SK-N-SH (cell line): ENCODE results near the gene ETS1. TPM values are rescaled to one million over a fixed set of nuclear protein-coding genes. Genes with fewer than 3 reads are reported as not detected.

Experiments
- CTCF ChIA-PET: fragments of 300-600, 350-600 bp; formaldehyde crosslinking; extraction: SDS; loops from one replicate; lab custom pipeline; 2021; lab: Yijun Ruan, JAX
- POLR2A ChIA-PET: fragments of 350-600 bp; sonication (Branson Sonifier 250); formaldehyde crosslinking; extraction: SDS; loops from one replicate; lab custom pipeline; 2020; ENCODE audit warnings: antibody characterized with exemption, inconsistent platforms; lab: Yijun Ruan, JAX
- DNase-seq: peaks from one replicate; pipeline ENCODE4 v3.0.0; 2012
- H2AFZ ChIP-seq: fragments of 200-600 bp; sonication (generic); 2 replicates; pipeline ENCODE4 v1.8.1; 2016; ENCODE audit warnings: antibody characterized with exemption, mild to moderate bottlenecking, low read depth
- H3F3A ChIP-seq: fragments of 200-600 bp; sonication (generic); replicated peaks from 2 replicates; pipeline ENCODE3; 2016; ENCODE audit warnings: antibody characterized with exemption, mild to moderate bottlenecking; ENCODE audit not compliant: insufficient read depth
- H3K27ac ChIP-seq, 2 experiments: fragments of 200-500 bp in 1 of 2; fragments of 200-600 bp in 1 of 2; sonication (Bioruptor generic) in 1 of 2; sonication (generic), shearing (Covaris generic) in 1 of 2; 2 replicates each; pipeline versions ENCODE4 v1.5.1 to v1.6.1; 2014 to 2016; ENCODE audit warnings: low read depth in 2 of 2, inconsistent platforms in 1 of 2, low read length in 1 of 2, mild to moderate bottlenecking in 1 of 2, mixed read lengths in 1 of 2
- H3K27me3 ChIP-seq: fragments of 200-600 bp; sonication (generic), shearing (Covaris generic); 2 replicates; pipeline ENCODE4 v1.6.1; 2016; ENCODE audit warnings: mixed run types; ENCODE audit not compliant: insufficient read depth
- H3K36me3 ChIP-seq, 2 experiments: fragments of 200-500 bp in 1 of 2; fragments of 200-600 bp in 1 of 2; sonication (Bioruptor generic) in 1 of 2; sonication (generic) in 1 of 2; replicated peaks in 1 of 2; 2 replicates each; pipeline versions ENCODE3 to v1.5.1; 2014 to 2016; ENCODE audit warnings: low read length in 1 of 2, mild to moderate bottlenecking in 1 of 2; ENCODE audit not compliant: insufficient read depth in 2 of 2, control insufficient read depth in 1 of 2
- H3K4me1 ChIP-seq, 2 experiments: fragments of 200-500 bp in 1 of 2; fragments of 200-600 bp in 1 of 2; sonication (Bioruptor generic) in 1 of 2; sonication (generic), shearing (Covaris generic) in 1 of 2; 2 replicates each; pipeline versions ENCODE4 v1.5.1 to v1.6.1; 2014 to 2016; ENCODE audit warnings: low read depth in 1 of 2, low read length in 1 of 2, mixed run types in 1 of 2; ENCODE audit not compliant: insufficient read depth in 2 of 2, control insufficient read depth in 1 of 2
- H3K4me2 ChIP-seq: fragments of 200-600 bp; sonication (generic), shearing (Covaris generic); 2 replicates; pipeline ENCODE4 v1.6.1; 2017; ENCODE audit warnings: mixed run types
- H3K4me3 ChIP-seq, 2 experiments: fragments of 200-500 bp in 1 of 2; fragments of 200-600 bp in 1 of 2; sonication (Bioruptor generic) in 1 of 2; sonication (generic), shearing (Covaris generic) in 1 of 2; 2 replicates each; pipeline versions ENCODE4 v1.5.1 to v1.8.1; 2014 to 2016; ENCODE audit warnings: low read depth in 2 of 2, inconsistent platforms in 1 of 2, low read length in 1 of 2, mild to moderate bottlenecking in 1 of 2, mixed read lengths in 1 of 2, moderate library complexity in 1 of 2
- H3K79me2 ChIP-seq: fragments of 200-600 bp; sonication (generic); 2 replicates; pipeline ENCODE4 v1.8.1; 2017; ENCODE audit warnings: mild to moderate bottlenecking; ENCODE audit not compliant: insufficient read depth
- H3K9ac ChIP-seq: fragments of 200-600 bp; sonication (generic); 2 replicates; pipeline ENCODE4 v1.6.1; 2017; ENCODE audit warnings: mixed run types
- H3K9me2 ChIP-seq: fragments of 200-600 bp; sonication (generic); 2 replicates; pipeline ENCODE4 v1.6.1; 2017; ENCODE audit warnings: mixed run types
- H3K9me3 ChIP-seq: fragments of 200-600 bp; sonication (generic); 2 replicates; pipeline ENCODE4 v1.6.1; 2017; ENCODE audit warnings: mixed run types, mild to moderate bottlenecking, moderate library complexity
- H4K20me1 ChIP-seq: fragments of 200-600 bp; sonication (generic); 2 replicates; pipeline ENCODE4 v1.6.1; 2017; ENCODE audit warnings: mild to moderate bottlenecking, mixed run types; ENCODE audit not compliant: insufficient read depth
- CHD2 ChIP-seq: fragments of 150-350 bp; IDR thresholded peaks from 2 replicates; pipeline ENCODE4 v1.6.1; 2018; ENCODE audit warnings: low read length; ENCODE audit not compliant: partially characterized antibody
- EZH2phosphoT487 ChIP-seq: fragments of 200-600 bp; sonication (generic); IDR thresholded peaks from 2 replicates; pipeline ENCODE4 v1.6.1; 2017; ENCODE audit warnings: low read depth, mixed run types, mild to moderate bottlenecking, antibody characterized with exemption, moderate library complexity, borderline replicate concordance
- FOSL2 ChIP-seq: IDR thresholded peaks from 2 replicates; pipeline ENCODE4 v1.4.0; 2012; ENCODE audit warnings: low read depth, mild to moderate bottlenecking, moderate library complexity, borderline replicate concordance
- FOXJ3 ChIP-seq: sonication (generic); formaldehyde crosslinking; IDR thresholded peaks from 2 replicates; pipeline ENCODE4 v1.5.1; 2020; ENCODE audit warnings: mild to moderate bottlenecking, missing genetic modification reagents
- FOXM1 ChIP-seq: IDR thresholded peaks from 2 replicates; pipeline ENCODE4 v1.4.0; 2012; ENCODE audit warnings: low read depth, mild to moderate bottlenecking
- JUND ChIP-seq: IDR thresholded peaks from 2 replicates; pipeline ENCODE4 v1.4.0; 2012
- MEF2A ChIP-seq: IDR thresholded peaks from 2 replicates; pipeline ENCODE4 v1.4.0; 2012; ENCODE audit warnings: low read depth, borderline replicate concordance
- NFIC ChIP-seq: IDR thresholded peaks from 2 replicates; pipeline ENCODE4 v1.4.0; 2012; ENCODE audit warnings: borderline replicate concordance
- RCOR1 ChIP-seq: fragments of 150-350 bp; IDR thresholded peaks from 2 replicates; pipeline ENCODE4 v1.6.1; 2017; ENCODE audit warnings: antibody characterized with exemption, low read length
- RFX5 ChIP-seq: IDR thresholded peaks from 2 replicates; pipeline ENCODE4 v1.6.1; 2012; ENCODE audit warnings: mild to moderate bottlenecking, improper control_type of control experiment, low read length
- TAF1 ChIP-seq: IDR thresholded peaks from 2 replicates; pipeline ENCODE4 v1.6.1; 2012; ENCODE audit warnings: low read depth, mild to moderate bottlenecking, low read length, moderate library complexity, borderline replicate concordance
- TEAD4 ChIP-seq: IDR thresholded peaks from 2 replicates; pipeline ENCODE4 v1.4.0; 2012; ENCODE audit warnings: mild to moderate bottlenecking, borderline replicate concordance; ENCODE audit not compliant: insufficient read depth
- YY1 ChIP-seq: IDR thresholded peaks from 2 replicates; pipeline ENCODE4 v1.4.0; 2012; ENCODE audit warnings: low read depth, mild to moderate bottlenecking
- WGBS: methylation state at CpG from one replicate; pipeline ENCODE4 v1.1.6; 2017; ENCODE audit warnings: low lambda C conversion rate; 5-methylcytosine and 5-hydroxymethylcytosine counted together
- polyA plus RNA-seq, 3 experiments: library from polyadenylated mRNA; depleted of rRNA; stranded (reverse); fragments of >200 nt; gene quantifications; 2 replicates each; pipeline ENCODE4 v1.2.3, GENCODE V29; 2012
- TF ChIP-seq, protein P1 (sequence below): fragments of 200-600 bp; sonication (generic); IDR thresholded peaks from 2 replicates; pipeline ENCODE4 v1.6.1; 2017; ENCODE audit warnings: antibody characterized with exemption, mild to moderate bottlenecking, moderate library complexity
- TF ChIP-seq, protein P2 (sequence below): fragments of 150-350 bp; IDR thresholded peaks from 2 replicates; pipeline ENCODE4 v1.6.1; 2016; ENCODE audit warnings: mild to moderate bottlenecking, low read depth, low read length
- TF ChIP-seq, protein P3 (sequence below): IDR thresholded peaks from 2 replicates; pipeline ENCODE4; 2012
- TF ChIP-seq, protein P4 (sequence below): fragments of 150-350 bp; IDR thresholded peaks from 2 replicates; pipeline ENCODE4 v1.6.1; 2017; ENCODE audit warnings: antibody characterized with exemption, low read length, low read depth, borderline replicate concordance
- TF ChIP-seq, protein P5 (sequence below): IDR thresholded peaks from 2 replicates; pipeline ENCODE4 v1.6.1; 2012; ENCODE audit warnings: mild to moderate bottlenecking, low read depth, low read length, moderate library complexity
- TF ChIP-seq, protein P6 (sequence below): IDR thresholded peaks from 2 replicates; pipeline ENCODE4 v1.4.0; 2012; ENCODE audit warnings: low read depth, borderline replicate concordance

ETS1 gene
- polyA plus RNA-seq, 1 of the 3 experiments (the other 2 are of a cell fraction) = 14.5 TPM

DNA sequence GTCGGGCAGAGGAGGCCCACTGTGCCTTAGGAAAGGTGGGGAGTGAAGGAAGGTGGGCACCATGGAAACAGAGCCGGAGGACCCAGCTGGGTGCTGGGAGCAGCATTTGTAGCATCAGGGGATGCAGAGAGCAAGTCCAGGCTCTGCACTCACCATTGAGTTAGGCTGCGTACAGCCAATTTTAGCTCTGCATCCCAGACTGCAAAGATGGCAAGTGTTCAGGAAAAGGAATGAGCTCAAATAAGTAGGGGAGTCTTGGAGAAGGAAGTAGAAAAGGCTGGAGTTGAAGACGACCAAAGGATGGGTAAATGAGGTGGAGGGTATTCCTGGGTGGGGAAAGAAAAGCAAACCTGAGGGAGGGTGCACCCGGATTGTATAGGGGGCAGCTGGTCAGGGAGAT is 31.6 kb upstream of the ETS1 start (continued):
- TF ChIP-seq, protein P1, sequence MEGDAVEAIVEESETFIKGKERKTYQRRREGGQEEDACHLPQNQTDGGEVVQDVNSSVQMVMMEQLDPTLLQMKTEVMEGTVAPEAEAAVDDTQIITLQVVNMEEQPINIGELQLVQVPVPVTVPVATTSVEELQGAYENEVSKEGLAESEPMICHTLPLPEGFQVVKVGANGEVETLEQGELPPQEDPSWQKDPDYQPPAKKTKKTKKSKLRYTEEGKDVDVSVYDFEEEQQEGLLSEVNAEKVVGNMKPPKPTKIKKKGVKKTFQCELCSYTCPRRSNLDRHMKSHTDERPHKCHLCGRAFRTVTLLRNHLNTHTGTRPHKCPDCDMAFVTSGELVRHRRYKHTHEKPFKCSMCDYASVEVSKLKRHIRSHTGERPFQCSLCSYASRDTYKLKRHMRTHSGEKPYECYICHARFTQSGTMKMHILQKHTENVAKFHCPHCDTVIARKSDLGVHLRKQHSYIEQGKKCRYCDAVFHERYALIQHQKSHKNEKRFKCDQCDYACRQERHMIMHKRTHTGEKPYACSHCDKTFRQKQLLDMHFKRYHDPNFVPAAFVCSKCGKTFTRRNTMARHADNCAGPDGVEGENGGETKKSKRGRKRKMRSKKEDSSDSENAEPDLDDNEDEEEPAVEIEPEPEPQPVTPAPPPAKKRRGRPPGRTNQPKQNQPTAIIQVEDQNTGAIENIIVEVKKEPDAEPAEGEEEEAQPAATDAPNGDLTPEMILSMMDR = no peak
- no peak for TF ChIP-seq NFIC
- TF ChIP-seq FOSL2 = no peak
- TF ChIP-seq RFX5 = no peak
- TF ChIP-seq, protein P2, sequence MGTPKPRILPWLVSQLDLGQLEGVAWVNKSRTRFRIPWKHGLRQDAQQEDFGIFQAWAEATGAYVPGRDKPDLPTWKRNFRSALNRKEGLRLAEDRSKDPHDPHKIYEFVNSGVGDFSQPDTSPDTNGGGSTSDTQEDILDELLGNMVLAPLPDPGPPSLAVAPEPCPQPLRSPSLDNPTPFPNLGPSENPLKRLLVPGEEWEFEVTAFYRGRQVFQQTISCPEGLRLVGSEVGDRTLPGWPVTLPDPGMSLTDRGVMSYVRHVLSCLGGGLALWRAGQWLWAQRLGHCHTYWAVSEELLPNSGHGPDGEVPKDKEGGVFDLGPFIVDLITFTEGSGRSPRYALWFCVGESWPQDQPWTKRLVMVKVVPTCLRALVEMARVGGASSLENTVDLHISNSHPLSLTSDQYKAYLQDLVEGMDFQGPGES = no peak
- no peak for TF ChIP-seq TEAD4
- no peak for TF ChIP-seq MEF2A

DNA sequence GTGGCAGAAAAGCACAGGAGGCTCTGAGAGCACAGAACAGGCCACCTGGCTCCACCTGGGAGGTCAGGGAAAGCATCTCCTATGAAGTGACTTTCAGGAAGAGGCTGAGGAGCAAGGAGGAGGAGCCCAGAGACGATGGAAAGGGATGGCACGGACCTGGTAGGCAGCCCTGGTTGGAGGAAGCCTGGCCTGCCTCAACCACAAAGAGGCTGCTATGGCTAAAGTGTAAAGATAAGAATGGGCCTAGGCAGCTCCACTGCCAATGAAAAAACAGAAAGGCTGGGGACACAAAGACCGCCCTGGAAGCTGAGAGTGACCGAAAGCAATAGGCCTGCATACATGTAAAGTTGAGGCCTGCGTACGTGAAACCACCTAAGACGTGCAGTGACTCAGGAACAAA is 31.2 kb upstream of the ETS1 start:
- H3K79me2 ChIP-seq = no peaks in the 10 kb centered on the region
- H3K9ac ChIP-seq = no peak overlapping the region
- POLR2A ChIA-PET = interaction anchor here (1.1 kb wide), 1 partner anchor 9 kb away, joined by 3 read pairs; no protein-coding TSS in a partner anchor
- no peaks in the 10 kb centered on the region for H3K9me2 ChIP-seq
- 94% methylated on average over 7 of the region's 7 CpGs for WGBS
- H2AFZ ChIP-seq = no peak overlapping the region
- no peaks in the 10 kb centered on the region for H4K20me1 ChIP-seq
- no peak overlapping the region for H3K4me2 ChIP-seq
- H3K4me3 ChIP-seq = no peak overlapping the region
- H3K4me1 ChIP-seq = peaks cover 0 to 36% of the 10 kb centered on the region in 2 experiments; a peak in 2 of 4 replicates
- H3K36me3 ChIP-seq = no peaks in the 10 kb centered on the region
- no peaks in the 10 kb centered on the region for H3F3A ChIP-seq
- TF ChIP-seq TAF1 = no peak
- no peak for TF ChIP-seq FOXJ3 (CRISPR knock-in tag)
- TF ChIP-seq FOSL2 = no peak
- no peak for TF ChIP-seq YY1
- TF ChIP-seq, protein P1 = no peak
- TF ChIP-seq, protein P3, sequence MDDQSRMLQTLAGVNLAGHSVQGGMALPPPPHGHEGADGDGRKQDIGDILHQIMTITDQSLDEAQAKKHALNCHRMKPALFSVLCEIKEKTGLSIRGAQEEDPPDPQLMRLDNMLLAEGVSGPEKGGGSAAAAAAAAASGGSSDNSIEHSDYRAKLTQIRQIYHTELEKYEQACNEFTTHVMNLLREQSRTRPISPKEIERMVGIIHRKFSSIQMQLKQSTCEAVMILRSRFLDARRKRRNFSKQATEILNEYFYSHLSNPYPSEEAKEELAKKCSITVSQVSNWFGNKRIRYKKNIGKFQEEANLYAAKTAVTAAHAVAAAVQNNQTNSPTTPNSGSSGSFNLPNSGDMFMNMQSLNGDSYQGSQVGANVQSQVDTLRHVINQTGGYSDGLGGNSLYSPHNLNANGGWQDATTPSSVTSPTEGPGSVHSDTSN = no peak
- no peak for TF ChIP-seq CHD2
- no peak for TF ChIP-seq RCOR1
- TF ChIP-seq JUND = no peak
- no peak for TF ChIP-seq FOXM1
- TF ChIP-seq, protein P4, sequence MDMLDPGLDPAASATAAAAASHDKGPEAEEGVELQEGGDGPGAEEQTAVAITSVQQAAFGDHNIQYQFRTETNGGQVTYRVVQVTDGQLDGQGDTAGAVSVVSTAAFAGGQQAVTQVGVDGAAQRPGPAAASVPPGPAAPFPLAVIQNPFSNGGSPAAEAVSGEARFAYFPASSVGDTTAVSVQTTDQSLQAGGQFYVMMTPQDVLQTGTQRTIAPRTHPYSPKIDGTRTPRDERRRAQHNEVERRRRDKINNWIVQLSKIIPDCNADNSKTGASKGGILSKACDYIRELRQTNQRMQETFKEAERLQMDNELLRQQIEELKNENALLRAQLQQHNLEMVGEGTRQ = no peak
- TF ChIP-seq, protein P5, sequence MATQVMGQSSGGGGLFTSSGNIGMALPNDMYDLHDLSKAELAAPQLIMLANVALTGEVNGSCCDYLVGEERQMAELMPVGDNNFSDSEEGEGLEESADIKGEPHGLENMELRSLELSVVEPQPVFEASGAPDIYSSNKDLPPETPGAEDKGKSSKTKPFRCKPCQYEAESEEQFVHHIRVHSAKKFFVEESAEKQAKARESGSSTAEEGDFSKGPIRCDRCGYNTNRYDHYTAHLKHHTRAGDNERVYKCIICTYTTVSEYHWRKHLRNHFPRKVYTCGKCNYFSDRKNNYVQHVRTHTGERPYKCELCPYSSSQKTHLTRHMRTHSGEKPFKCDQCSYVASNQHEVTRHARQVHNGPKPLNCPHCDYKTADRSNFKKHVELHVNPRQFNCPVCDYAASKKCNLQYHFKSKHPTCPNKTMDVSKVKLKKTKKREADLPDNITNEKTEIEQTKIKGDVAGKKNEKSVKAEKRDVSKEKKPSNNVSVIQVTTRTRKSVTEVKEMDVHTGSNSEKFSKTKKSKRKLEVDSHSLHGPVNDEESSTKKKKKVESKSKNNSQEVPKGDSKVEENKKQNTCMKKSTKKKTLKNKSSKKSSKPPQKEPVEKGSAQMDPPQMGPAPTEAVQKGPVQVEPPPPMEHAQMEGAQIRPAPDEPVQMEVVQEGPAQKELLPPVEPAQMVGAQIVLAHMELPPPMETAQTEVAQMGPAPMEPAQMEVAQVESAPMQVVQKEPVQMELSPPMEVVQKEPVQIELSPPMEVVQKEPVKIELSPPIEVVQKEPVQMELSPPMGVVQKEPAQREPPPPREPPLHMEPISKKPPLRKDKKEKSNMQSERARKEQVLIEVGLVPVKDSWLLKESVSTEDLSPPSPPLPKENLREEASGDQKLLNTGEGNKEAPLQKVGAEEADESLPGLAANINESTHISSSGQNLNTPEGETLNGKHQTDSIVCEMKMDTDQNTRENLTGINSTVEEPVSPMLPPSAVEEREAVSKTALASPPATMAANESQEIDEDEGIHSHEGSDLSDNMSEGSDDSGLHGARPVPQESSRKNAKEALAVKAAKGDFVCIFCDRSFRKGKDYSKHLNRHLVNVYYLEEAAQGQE = no peak
- TF ChIP-seq EZH2phosphoT487 = no peak
- TF ChIP-seq, protein P6, sequence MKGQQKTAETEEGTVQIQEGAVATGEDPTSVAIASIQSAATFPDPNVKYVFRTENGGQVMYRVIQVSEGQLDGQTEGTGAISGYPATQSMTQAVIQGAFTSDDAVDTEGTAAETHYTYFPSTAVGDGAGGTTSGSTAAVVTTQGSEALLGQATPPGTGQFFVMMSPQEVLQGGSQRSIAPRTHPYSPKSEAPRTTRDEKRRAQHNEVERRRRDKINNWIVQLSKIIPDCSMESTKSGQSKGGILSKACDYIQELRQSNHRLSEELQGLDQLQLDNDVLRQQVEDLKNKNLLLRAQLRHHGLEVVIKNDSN = no peak
- no peak for DNase-seq
- CTCF ChIA-PET = interaction anchor here (2.3 to 2.4 kb wide), 3 partner anchors 11 to 447 kb away, joined by 9 to 17 read pairs (median 9); no protein-coding TSS in a partner anchor
- no peak overlapping the region for H3K27ac ChIP-seq
- no peaks in the 10 kb centered on the region; the same call in 1 of the 2 replicates for H3K27me3 ChIP-seq
- no peaks in the 10 kb centered on the region for H3K9me3 ChIP-seq
